H1 (cell line): ENCODE measurements around the gene RAMP1. TPM values are rescaled to one million over a fixed set of nuclear protein-coding genes. Genes with fewer than 3 reads are reported as not detected.
"Not testable (repeated sequence)": the region's sequence is repeated elsewhere in the genome, so short reads cannot be mapped to it uniquely, and the experiment has no call there.

Experiments
- CTCF ChIA-PET: fragments of 300-600 bp; sonication (Branson Sonifier 250); formaldehyde crosslinking; loops from one replicate; lab custom pipeline; 2021; ENCODE audit not compliant: partially characterized antibody; lab: Charles Lee
- POLR2A ChIA-PET: fragments of 300-600 bp; sonication (Branson Sonifier 250); formaldehyde crosslinking; loops from one replicate; lab custom pipeline; 2021; ENCODE audit warnings: inconsistent platforms; ENCODE audit not compliant: partially characterized antibody; lab: Charles Lee
- DNase-seq, 2 experiments: peaks; one replicate each; pipeline versions ENCODE4 v3.0.0 to v3.0.0-alpha.2; 2010 to 2022; ENCODE audit warnings: low spot score in 2 of 2, low read depth in 1 of 2, mixed read lengths in 1 of 2
- FAIRE-seq: peaks from 2 replicates; lab custom pipeline; 2011; peaks lifted over from hg19 to GRCh38; lab: Jason Lieb, UNC
- H2AFZ ChIP-seq: 2 replicates; pipeline ENCODE4 v1.8.1; 2012; ENCODE audit warnings: low read length, inconsistent platforms
- H2AK5ac ChIP-seq: 2 replicates; pipeline ENCODE4 v1.6.1; 2013; ENCODE audit warnings: low read depth, low read length
- H2BK120ac ChIP-seq: replicated peaks from 2 replicates; pipeline ENCODE3; 2013; ENCODE audit warnings: low read depth, low read length, inconsistent platforms
- H2BK12ac ChIP-seq: 2 replicates; pipeline ENCODE4 v1.6.1; 2013; ENCODE audit warnings: low read depth, low read length
- H2BK15ac ChIP-seq: 2 replicates; pipeline ENCODE4 v1.6.1; 2013; ENCODE audit warnings: low read length
- H2BK20ac ChIP-seq: 2 replicates; pipeline ENCODE4 v1.6.1; 2013; ENCODE audit warnings: low read length
- H2BK5ac ChIP-seq: 2 replicates; pipeline ENCODE4 v1.6.1; 2013; ENCODE audit warnings: low read depth, low read length
- H3K14ac ChIP-seq: 2 replicates; pipeline ENCODE4 v1.6.1; 2013; ENCODE audit warnings: inconsistent platforms; ENCODE audit not compliant: insufficient read length
- H3K18ac ChIP-seq: 2 replicates; pipeline ENCODE4 v1.6.1; 2013; ENCODE audit warnings: low read length; ENCODE audit errors: extremely low read depth
- H3K23ac ChIP-seq: 2 replicates; pipeline ENCODE4 v1.6.1; 2013; ENCODE audit warnings: inconsistent platforms; ENCODE audit not compliant: insufficient read length
- H3K23me2 ChIP-seq: 2 replicates; pipeline ENCODE4 v1.6.1; 2013; ENCODE audit warnings: low read depth, low read length
- H3K27ac ChIP-seq: 2 replicates; pipeline ENCODE4 v1.6.1; 2011; ENCODE audit warnings: low read depth, low read length, inconsistent platforms
- H3K27me3 ChIP-seq, 4 experiments: replicated peaks in 1 of 4; 1 replicate in 1 of 4; 2 replicates in 3 of 4; pipeline versions ENCODE4 v1.6.1 to v1.8.1; 2011 to 2013; ENCODE audit warnings: low read length in 3 of 4, mild to moderate bottlenecking in 3 of 4, inconsistent platforms in 2 of 4, mixed read lengths in 2 of 4, moderate library complexity in 1 of 4; ENCODE audit not compliant: control insufficient read depth in 3 of 4, insufficient read depth in 3 of 4; ENCODE audit errors: extremely low read depth in 1 of 4
- H3K36me3 ChIP-seq, 4 experiments: 2 replicates each; pipeline versions ENCODE4 v1.6.1 to v1.8.1; 2011 to 2013; ENCODE audit warnings: mild to moderate bottlenecking in 4 of 4, low read length in 3 of 4, moderate library complexity in 2 of 4, control low read depth in 1 of 4, inconsistent platforms in 1 of 4; ENCODE audit not compliant: insufficient read depth in 4 of 4, control insufficient read depth in 2 of 4
- H3K4ac ChIP-seq: replicated peaks from 2 replicates; pipeline ENCODE3; 2013; ENCODE audit warnings: low read length, low read depth, mixed read lengths, inconsistent platforms; ENCODE audit not compliant: insufficient read length
- H3K4me1 ChIP-seq, 4 experiments: replicated peaks in 1 of 4; 1 replicate in 1 of 4; 2 replicates in 3 of 4; pipeline versions ENCODE4 v1.6.1 to v1.8.1; 2011 to 2013; ENCODE audit warnings: low read length in 3 of 4, inconsistent platforms in 2 of 4, mixed read lengths in 1 of 4; ENCODE audit not compliant: insufficient read depth in 4 of 4, control insufficient read depth in 3 of 4
- H3K4me2 ChIP-seq, 2 experiments: 2 replicates each; pipeline versions ENCODE4 v1.6.1 to v1.8.1; 2011 to 2013; ENCODE audit warnings: low read depth in 2 of 2, low read length in 2 of 2, control low read depth in 1 of 2, inconsistent platforms in 1 of 2, mild to moderate bottlenecking in 1 of 2; ENCODE audit not compliant: insufficient read depth in 1 of 2
- H3K4me3 ChIP-seq, 4 experiments: fragments of 200-600, 300-600 bp in 1 of 4; sonication (generic), shearing (Covaris generic), sonication (Bioruptor Twin) in 1 of 4; 2 replicates each; pipeline versions ENCODE4 v1.5.1 to v1.8.1; 2011 to 2016; ENCODE audit warnings: low read length in 4 of 4, low read depth in 3 of 4, control low read depth in 2 of 4, inconsistent platforms in 2 of 4, mild to moderate bottlenecking in 2 of 4, mixed read lengths in 1 of 4, moderate library complexity in 1 of 4; ENCODE audit not compliant: insufficient read depth in 2 of 4; ENCODE audit errors: extremely low read depth in 1 of 4
- H3K56ac ChIP-seq: replicated peaks from 2 replicates; pipeline ENCODE3; 2013; ENCODE audit warnings: low read depth, mild to moderate bottlenecking, mixed read lengths, low read length, inconsistent platforms; ENCODE audit not compliant: insufficient read length
- H3K79me1 ChIP-seq: 2 replicates; pipeline ENCODE4 v1.6.1; 2013; ENCODE audit warnings: low read depth, low read length, control low read depth
- H3K79me2 ChIP-seq, 2 experiments: 2 replicates each; pipeline versions ENCODE4 v1.6.1 to v1.8.1; 2012 to 2013; ENCODE audit warnings: low read length in 2 of 2, mild to moderate bottlenecking in 2 of 2, inconsistent platforms in 1 of 2; ENCODE audit not compliant: insufficient read depth in 2 of 2, control insufficient read depth in 1 of 2
- H3K9ac ChIP-seq, 4 experiments: replicated peaks in 1 of 4; 1 replicate in 1 of 4; 2 replicates in 3 of 4; pipeline versions ENCODE4 v1.6.1 to v1.8.1; 2011 to 2013; ENCODE audit warnings: low read depth in 3 of 4, low read length in 3 of 4, control low read depth in 2 of 4, mild to moderate bottlenecking in 2 of 4, moderate library complexity in 2 of 4, inconsistent platforms in 1 of 4; ENCODE audit errors: extremely low read depth in 1 of 4
- H3K9me3 ChIP-seq, 2 experiments: 2 replicates each; pipeline versions ENCODE4 v1.6.1 to v1.8.1; 2012 to 2013; ENCODE audit warnings: mild to moderate bottlenecking in 2 of 2, moderate library complexity in 2 of 2, control low read depth in 1 of 2, inconsistent platforms in 1 of 2, low read depth in 1 of 2, low read length in 1 of 2, mixed read lengths in 1 of 2; ENCODE audit not compliant: insufficient read depth in 2 of 2
- H4K20me1 ChIP-seq, 2 experiments: replicated peaks in 1 of 2; 2 replicates each; pipeline versions ENCODE3 to v1.8.1; 2011 to 2013; ENCODE audit warnings: inconsistent platforms in 2 of 2, low read length in 2 of 2, mild to moderate bottlenecking in 1 of 2; ENCODE audit not compliant: insufficient read depth in 2 of 2, control insufficient read depth in 1 of 2
- H4K5ac ChIP-seq: 2 replicates; pipeline ENCODE4 v1.6.1; 2013; ENCODE audit warnings: low read length, low read depth, mixed read lengths, inconsistent platforms; ENCODE audit not compliant: insufficient read length
- H4K8ac ChIP-seq: 2 replicates; pipeline ENCODE4 v1.8.0; 2013; ENCODE audit warnings: mild to moderate bottlenecking, moderate library complexity, low read length, inconsistent platforms; ENCODE audit not compliant: insufficient read depth; ENCODE audit errors: extremely low read depth
- H4K91ac ChIP-seq: replicated peaks from 2 replicates; pipeline ENCODE3; 2013; ENCODE audit warnings: low read length, mixed read lengths, inconsistent platforms; ENCODE audit not compliant: insufficient read length
- CREB1 ChIP-seq: IDR thresholded peaks from 2 replicates; pipeline ENCODE4 v1.6.1; 2012; ENCODE audit warnings: inconsistent platforms
- CTCF ChIP-seq, 3 experiments: IDR thresholded peaks; 1 replicate in 2 of 3; 2 replicates in 1 of 3; pipeline versions ENCODE4 v1.5.1 to v1.6.1; 2011; ENCODE audit warnings: low read length in 3 of 3, mild to moderate bottlenecking in 3 of 3, inconsistent platforms in 2 of 3, low read depth in 1 of 3, moderate library complexity in 1 of 3; ENCODE audit not compliant: insufficient read depth in 1 of 3; ENCODE audit errors: control extremely low read depth in 1 of 3
- RAD21 ChIP-seq, 2 experiments: IDR thresholded peaks in 1 of 2; conservative IDR thresholded peaks in 1 of 2; 2 replicates each; pipeline ENCODE4 v1.6.1; 2011; ENCODE audit warnings: low read depth in 2 of 2, low read length in 2 of 2, improper control_type of control experiment in 1 of 2, inconsistent platforms in 1 of 2, mild to moderate bottlenecking in 1 of 2, moderate library complexity in 1 of 2
- RFX5 ChIP-seq: IDR thresholded peaks from 2 replicates; pipeline ENCODE4 v1.6.1; 2011; ENCODE audit warnings: low read depth, low read length, improper control_type of control experiment, borderline replicate concordance
- TEAD4 ChIP-seq: IDR thresholded peaks from 2 replicates; pipeline ENCODE4 v1.6.1; 2012; ENCODE audit warnings: low read depth, low read length, inconsistent platforms, mixed read lengths
- WGBS, 2 experiments: shearing (Covaris generic) in 1 of 2; methylation state at CpG; one replicate each; pipeline versions ENCODE4 v1.1.6 to v1.1.7; 2013 to 2015; ENCODE audit warnings: low lambda C conversion rate in 2 of 2, mixed read lengths in 2 of 2, inconsistent platforms in 1 of 2, low coverage in 1 of 2, missing lambda C conversion rate in 1 of 2; ENCODE audit not compliant: insufficient replicate concordance in 2 of 2, insufficient coverage in 1 of 2, insufficient read length in 1 of 2; ENCODE audit errors: extremely low coverage in 1 of 2, missing lambda C conversion rate in 1 of 2; 5-methylcytosine and 5-hydroxymethylcytosine counted together
- polyA plus RNA-seq, 7 experiments: library from polyadenylated mRNA; depleted of rRNA in 3 of 7; stranded (reverse) in 5 of 7; unstranded in 2 of 7; fragments of >200 nt in 5 of 7; fragments of 200-250 nt in 2 of 7; gene quantifications; 1 replicate in 5 of 7; 2 replicates in 1 of 7; 4 replicates in 1 of 7; pipeline versions ENCODE4 v1.2.1 to v1.2.3, GENCODE V29; 2011 to 2013; ENCODE audit warnings: missing spikeins in 2 of 7, mixed read lengths in 2 of 7
- total RNA-seq: library from RNA; stranded (reverse); fragmentation: NEBNext Ultra II Directional; extraction: Animal tissue kit (Norgen Biotek cat#: 25700); gene quantifications from 2 replicates; pipeline ENCODE4 v1.2.1, GENCODE V29; 2021

The RAMP1 gene
- total and polyA plus RNA-seq, 2 of the 8 experiments (the other 6 are each of a cell fraction or from before 2014, with no cell fraction given), result 0.65 to 4.3 TPM

GRCh38 chr2:237867465-237867864 is 8.0 kb downstream of the RAMP1 start (continued):
- TF ChIP-seq CTCF (IDR thresholded peaks at IDR 0.05; ENCODE audit: control extremely low read depth in 1 of 3, insufficient read depth in 1 of 3, low read depth in 1 of 3, low read length in 3 of 3), result no peak
- no peak for TF ChIP-seq TEAD4
- no peak for TF ChIP-seq CREB1
- TF ChIP-seq RAD21 (IDR thresholded peaks at IDR 0.05 in 1 of 2, conservative IDR thresholded peaks at IDR 0.05 in 1 of 2; ENCODE audit: low read depth in 2 of 2, low read length in 2 of 2), result no peak
- TF ChIP-seq RFX5, result no peak

GRCh38 chr2:237868074-237868473 is 8.7 kb downstream of the RAMP1 start:
- not testable (repeated sequence) for H3K23me2 ChIP-seq, H2AFZ ChIP-seq, H3K36me3 ChIP-seq, H3K79me2 ChIP-seq, H3K4ac ChIP-seq, FAIRE-seq, H3K4me2 ChIP-seq, H3K27ac ChIP-seq, H2BK15ac ChIP-seq, H3K9ac ChIP-seq, H4K20me1 ChIP-seq, H3K4me1 ChIP-seq, H2BK20ac ChIP-seq, H3K18ac ChIP-seq, H3K14ac ChIP-seq, H4K5ac ChIP-seq, H2BK5ac ChIP-seq, H3K79me1 ChIP-seq, H4K91ac ChIP-seq, H2BK12ac ChIP-seq, H4K8ac ChIP-seq, DNase-seq, H3K27me3 ChIP-seq, H3K9me3 ChIP-seq, H2AK5ac ChIP-seq, H2BK120ac ChIP-seq, H3K56ac ChIP-seq, H3K23ac ChIP-seq, H3K4me3 ChIP-seq
- ChIA-PET CTCF (interaction anchor here (2.5 kb wide), 1 partner anchor 10 kb away, joined by 7 read pairs; no protein-coding TSS in a partner anchor), POLR2A (interaction anchor here (0.6 kb wide), 1 partner anchor 304 kb away, joined by 3 read pairs; no protein-coding TSS in a partner anchor)
- 83% methylated on average over 2 of the region's 4 CpGs; no CpG with 5 or more reads in 1 of the 2 experiments for WGBS, 2 experiments
